MCF 10A (cell line): Measurements from ENCODE around the gene ZNF804A. TPM values are rescaled to one million over a fixed set of nuclear protein-coding genes. Genes with fewer than 3 reads are reported as not detected.

Experiments used
- BruUV-seq: library from RNA; stranded (reverse); fragments of 400-500 nt; replicated peaks from 2 replicates; lab custom pipeline; 2021; lab: Mats Ljungman, UMichigan
- CTCF ChIA-PET: fragments of 300-600 bp; sonication (Branson Sonifier 250); formaldehyde crosslinking; extraction: SDS; loops from one replicate; lab custom pipeline; 2021; ENCODE audit warnings: antibody characterized with exemption, inconsistent platforms; lab: Yijun Ruan, JAX
- POLR2A ChIA-PET: fragments of 300-600, 350-650 bp; sonication (Branson Sonifier 250); formaldehyde crosslinking; extraction: SDS; loops from one replicate; lab custom pipeline; 2020; ENCODE audit warnings: antibody characterized with exemption, inconsistent platforms; lab: Yijun Ruan, JAX
- DNase-seq: peaks from one replicate; pipeline ENCODE4 v3.0.0-alpha.2; 2018; ENCODE audit not compliant: unreplicated experiment
- H3K27ac Mint-ChIP-seq: one replicate; pipeline ENCODE4 v1.8.0; 2022; ENCODE audit warnings: mild to moderate bottlenecking, low read depth, mixed read lengths; ENCODE audit not compliant: unreplicated experiment
- H3K27me3 Mint-ChIP-seq: one replicate; pipeline ENCODE4 v1.8.0; 2022; ENCODE audit warnings: mixed read lengths; ENCODE audit not compliant: insufficient read depth, unreplicated experiment
- H3K36me3 Mint-ChIP-seq: one replicate; pipeline ENCODE4 v1.8.0; 2022; ENCODE audit warnings: mild to moderate bottlenecking, moderate library complexity, mixed read lengths; ENCODE audit not compliant: insufficient read depth, unreplicated experiment
- H3K4me1 Mint-ChIP-seq: one replicate; pipeline ENCODE4 v1.8.0; 2022; ENCODE audit warnings: mixed read lengths; ENCODE audit not compliant: insufficient read depth, unreplicated experiment
- H3K4me3 Mint-ChIP-seq: one replicate; pipeline ENCODE4 v1.8.0; 2022; ENCODE audit warnings: mild to moderate bottlenecking, moderate library complexity, mixed read lengths; ENCODE audit not compliant: unreplicated experiment
- H3K9me3 Mint-ChIP-seq: one replicate; pipeline ENCODE4 v1.8.0; 2022; ENCODE audit warnings: mixed read lengths; ENCODE audit not compliant: unreplicated experiment
- CTCF ChIP-seq: fragments of 200-600 bp; IDR thresholded peaks from one replicate; pipeline ENCODE4 v1.8.0; 2022; ENCODE audit warnings: antibody characterized with exemption, mild to moderate bottlenecking; ENCODE audit not compliant: unreplicated experiment
- intact Hi-C: fragments of 100-400 bp; cut with micrococcal nuclease; formaldehyde crosslinking; loops from 2 replicates; pipeline ENCODE4 v1.14.1; 2022
- total RNA-seq: library from RNA; stranded (reverse); gene quantifications from 2 replicates; pipeline ENCODE4 v1.2.3, GENCODE V29; 2022

The ZNF804A gene
- total RNA-seq, 1 experiment from 2014 or later, result not detected

GRCh38 chr2:184637781-184638180 lies 39.5 kb downstream of the ZNF804A start:
- TF ChIP-seq CTCF, result no peak
- no TSS peak for BruUV-seq
- H3K27ac Mint-ChIP-seq, result no peak overlapping the region
- ChIA-PET POLR2A (interaction anchor here (1.0 kb wide), 1 partner anchor 16 kb away, joined by 3 read pairs; no protein-coding TSS in a partner anchor), CTCF (interaction anchor here (1.1 kb wide), 1 partner anchor 19 kb away, joined by 6 read pairs; no protein-coding TSS in a partner anchor)
- intact Hi-C loops, result no loop called here
- H3K36me3 Mint-ChIP-seq, result no peaks in the 10 kb centered on the region
- H3K27me3 Mint-ChIP-seq, result no peaks in the 10 kb centered on the region
- no peaks in the 10 kb centered on the region for H3K9me3 Mint-ChIP-seq
- H3K4me3 Mint-ChIP-seq, result no peak overlapping the region
- DNase-seq, result no peak
- H3K4me1 Mint-ChIP-seq, result no peaks in the 10 kb centered on the region

- Mint-ChIP-seq H3K27ac (no peak overlapping the region), H3K4me3 (no peak overlapping the region), H3K4me1 (peaks cover 10% of the 10 kb centered on the region), H3K36me3 (no peaks in the 10 kb centered on the region), H3K9me3 (peaks cover 8% of the 10 kb centered on the region), H3K27me3 (no peaks in the 10 kb centered on the region)
- peak; percentile 16 for DNase-seq
- intact Hi-C loops, result loop anchor here (10.0 kb wide), 1 partner anchor 630 kb away; no protein-coding TSS in a partner anchor
- no peak for TF ChIP-seq CTCF
- ChIA-PET POLR2A (no interaction called here), CTCF (no interaction called here)
- BruUV-seq, result no TSS peak
These were observed 46.4 kb downstream of the ZNF804A start for GRCh38 chr2:184644685-184645084.

GRCh38 chr2:184646177-184646576 lies 47.8 kb downstream of the ZNF804A start:
- no peak for TF ChIP-seq CTCF
- intact Hi-C loops, result loop anchor here (10.0 kb wide), 1 partner anchor 629 kb away; no protein-coding TSS in a partner anchor
- Mint-ChIP-seq H3K27ac (peak overlapping the region; percentile 61), H3K27me3 (no peaks in the 10 kb centered on the region), H3K4me1 (peaks cover 10% of the 10 kb centered on the region), H3K4me3 (no peak overlapping the region), H3K9me3 (peaks cover 15% of the 10 kb centered on the region), H3K36me3 (no peaks in the 10 kb centered on the region)
- peak; percentile 49 for DNase-seq
- POLR2A ChIA-PET, result interaction anchor here (0.6 to 1.0 kb wide), 3 partner anchors 13 to 603 kb away, joined by 3 to 4 read pairs (median 3); no protein-coding TSS in a partner anchor
- CTCF ChIA-PET, result interaction anchor here (0.6 to 1.5 kb wide), 9 partner anchors 35 to 1774 kb away, joined by 3 to 7 read pairs (median 4); no protein-coding TSS in a partner anchor
- no TSS peak for BruUV-seq

- no peak for TF ChIP-seq CTCF
- POLR2A ChIA-PET, result interaction anchor here (0.7 to 1.0 kb wide), 3 partner anchors 13 to 628 kb away, joined by 3 to 4 read pairs (median 3); no protein-coding TSS in a partner anchor
- Mint-ChIP-seq H3K27ac (peak overlapping the region; percentile 61), H3K9me3 (peaks cover 15% of the 10 kb centered on the region), H3K4me3 (no peak overlapping the region), H3K4me1 (peaks cover 10% of the 10 kb centered on the region), H3K36me3 (no peaks in the 10 kb centered on the region), H3K27me3 (no peaks in the 10 kb centered on the region)
- intact Hi-C loops, result loop anchor here (10.0 kb wide), 1 partner anchor 628 kb away; no protein-coding TSS in a partner anchor
- BruUV-seq, result no TSS peak
- DNase-seq, result no peak
- CTCF ChIA-PET, result interaction anchor here (0.5 to 1.5 kb wide), 9 partner anchors 35 to 1774 kb away, joined by 3 to 5 read pairs (median 4); no protein-coding TSS in a partner anchor
These were observed 48.3 kb downstream of the ZNF804A start for GRCh38 chr2:184646593-184646992.
